Activated naive CD8-positive, alpha-beta T cell treated with anti-CD3 and anti-CD28 coated beads, Interleukin-2, amount 10 ng/mL, durations not matched to agents 7 days and 5 days (primary cell): ENCODE measurements around the gene ANGPTL2. TPM values are rescaled to one million over a fixed set of nuclear protein-coding genes. Genes with fewer than 3 reads are reported as not detected.
A peak's percentile ranks its signal among the peaks of the same experiment; 100 is the strongest.

Experiments
- ATAC-seq: fragments of 150-1000 bp; cut with Tn5 transposase; one replicate; pipeline ENCODE4 v1.10.0; 2021; ENCODE audit warnings: low read depth, moderate library complexity
- POLR2A ChIA-PET: fragments of 350-600 bp; sonication (Branson Sonifier 250); formaldehyde crosslinking; loops from one replicate; lab custom pipeline; 2021; ENCODE audit warnings: antibody characterized with exemption; lab: Charles Lee
- DNase-seq: peaks from one replicate; pipeline ENCODE4 v3.0.0; 2021
- H3K27ac Mint-ChIP-seq: one replicate; pipeline ENCODE4 v1.8.0; 2022; ENCODE audit warnings: mild to moderate bottlenecking, mixed read lengths
- H3K27me3 Mint-ChIP-seq: one replicate; pipeline ENCODE4 v1.8.0; 2022; ENCODE audit warnings: mild to moderate bottlenecking, moderate library complexity, mixed read lengths
- H3K36me3 Mint-ChIP-seq: one replicate; pipeline ENCODE4 v1.8.0; 2021; ENCODE audit warnings: mild to moderate bottlenecking, mixed read lengths
- H3K4me1 Mint-ChIP-seq: one replicate; pipeline ENCODE4 v1.8.0; 2021; ENCODE audit warnings: mixed read lengths
- H3K4me3 Mint-ChIP-seq: one replicate; pipeline ENCODE4 v1.8.0; 2022; ENCODE audit warnings: mild to moderate bottlenecking, moderate library complexity, mixed read lengths
- H3K9me3 Mint-ChIP-seq: one replicate; pipeline ENCODE4 v1.8.0; 2021; ENCODE audit warnings: mixed read lengths
- total RNA-seq, 2 experiments: library from RNA; stranded (reverse); gene quantifications; one replicate each; pipeline ENCODE4 v1.2.3, GENCODE V29; 2021

The ANGPTL2 gene
- total RNA-seq, 2 experiments from 2014 or later: not detected

DNA sequence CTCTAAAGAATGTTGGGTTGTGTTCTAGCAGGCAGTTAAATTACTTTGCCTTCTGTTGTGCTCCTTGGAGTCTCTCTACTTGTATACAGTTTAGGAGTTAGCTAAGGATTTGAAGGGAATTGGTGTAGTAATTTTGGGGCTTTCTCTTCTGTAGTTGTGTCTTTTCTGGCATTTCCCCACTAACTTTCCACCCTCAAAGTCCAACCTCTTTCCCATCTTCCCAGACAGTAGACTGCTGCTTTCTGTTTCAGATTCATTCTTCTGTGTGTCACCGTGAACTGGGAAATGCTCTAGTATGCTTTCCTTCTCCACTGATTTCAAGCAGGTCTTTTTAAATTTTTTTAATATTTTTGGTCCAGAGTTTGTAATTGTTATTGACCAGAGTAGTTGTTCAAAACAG is 4.5 kb upstream of the ANGPTL2 start:
- POLR2A ChIA-PET: no interaction called here
- peaks cover 44% of the 10 kb centered on the region for H3K27me3 Mint-ChIP-seq

DNA sequence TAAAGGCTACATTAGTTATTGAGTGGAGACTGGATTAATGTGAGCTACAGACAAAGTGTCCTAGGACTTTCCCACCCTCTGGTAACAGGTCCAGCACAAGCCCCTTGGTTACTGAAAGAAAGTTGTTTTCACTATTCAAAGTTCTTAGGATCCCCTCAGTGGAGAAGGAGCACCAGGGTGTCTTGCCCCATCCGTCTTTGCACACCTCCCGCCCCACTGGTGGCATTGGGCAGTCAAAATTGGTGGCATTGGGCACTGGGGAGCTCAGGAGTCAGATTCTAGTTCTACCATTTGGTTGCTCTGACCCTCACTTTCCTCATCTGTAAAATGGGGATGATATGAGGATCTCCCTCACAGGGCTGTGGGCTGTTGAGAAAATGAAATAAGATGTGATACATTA is 2.4 kb upstream of the ANGPTL2 start:
- peaks cover 55% of the 10 kb centered on the region for H3K27me3 Mint-ChIP-seq
- ATAC-seq (no peak), DNase-seq (no peak)
- no peaks in the 10 kb centered on the region for H3K36me3 Mint-ChIP-seq
- no peak overlapping the region for H3K4me3 Mint-ChIP-seq
- no peak overlapping the region for H3K27ac Mint-ChIP-seq
- no peaks in the 10 kb centered on the region for H3K9me3 Mint-ChIP-seq
- peaks cover 2% of the 10 kb centered on the region for H3K4me1 Mint-ChIP-seq
- POLR2A ChIA-PET: no interaction called here

More for the DNA sequence above, 4.5 kb upstream of the ANGPTL2 start:
- no peak for ATAC-seq
- Mint-ChIP-seq H3K9me3 (no peaks in the 10 kb centered on the region), H3K36me3 (no peaks in the 10 kb centered on the region), H3K4me3 (no peak overlapping the region), H3K4me1 (peaks cover 3% of the 10 kb centered on the region), H3K27ac (no peak overlapping the region)
- no peak for DNase-seq

GRCh38 chr9:127124111-127124531 is 1.7 kb upstream of the ANGPTL2 start:
- POLR2A ChIA-PET: no interaction called here
- no peaks in the 10 kb centered on the region for H3K9me3 Mint-ChIP-seq
- DNase-seq: no peak
- peaks cover 5% of the 10 kb centered on the region for H3K4me1 Mint-ChIP-seq
- no peaks in the 10 kb centered on the region for H3K36me3 Mint-ChIP-seq
- H3K27me3 Mint-ChIP-seq: peaks cover 58% of the 10 kb centered on the region
- ATAC-seq: no peak
- H3K27ac Mint-ChIP-seq: no peak overlapping the region
- no peak overlapping the region for H3K4me3 Mint-ChIP-seq

DNA sequence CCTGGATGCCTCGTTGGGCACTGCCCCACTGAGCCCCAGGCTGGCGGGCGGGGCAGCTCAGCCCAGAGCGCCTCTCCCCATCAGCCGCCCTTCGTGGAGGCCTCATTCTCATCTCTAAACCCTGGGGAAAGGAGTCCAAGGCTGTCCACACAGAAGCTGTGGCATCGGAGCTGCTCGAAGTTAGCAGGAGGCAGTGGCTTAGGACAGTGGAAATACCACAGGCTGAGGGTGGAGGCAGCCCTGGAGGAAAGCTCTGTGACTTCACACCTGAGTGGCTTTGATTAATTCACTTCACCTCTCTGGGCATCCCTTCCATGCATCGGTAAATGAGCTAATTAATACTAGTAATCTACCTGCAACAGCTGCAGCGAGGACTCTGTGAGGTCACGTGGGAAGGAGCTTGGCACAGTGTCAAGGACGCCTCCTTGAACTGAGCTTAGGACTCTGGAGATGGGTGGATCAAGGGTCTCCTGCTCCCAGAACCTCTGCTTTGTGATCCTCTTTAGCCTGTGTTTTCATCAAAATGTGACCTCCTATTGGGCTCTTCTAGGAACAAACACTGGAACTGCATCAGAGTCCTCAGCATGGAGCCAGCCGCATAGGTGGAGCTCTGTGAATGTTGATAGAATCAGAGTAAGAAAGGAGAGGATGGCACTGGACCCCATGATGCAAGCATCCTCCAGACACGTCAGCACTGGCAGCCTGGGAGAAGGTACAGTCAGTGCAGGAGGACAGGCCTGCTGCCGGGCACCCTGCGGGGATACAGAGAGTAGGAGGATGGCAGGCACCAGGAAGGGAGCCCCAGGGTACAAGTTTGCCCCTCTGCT is 842 bp upstream of the ANGPTL2 start:
- Mint-ChIP-seq H3K9me3 (no peaks in the 10 kb centered on the region), H3K27me3 (peaks cover 63% of the 10 kb centered on the region), H3K27ac (no peak overlapping the region), H3K4me1 (peaks cover 12% of the 10 kb centered on the region), H3K36me3 (no peaks in the 10 kb centered on the region), H3K4me3 (peak overlapping the region; percentile 19)
- POLR2A ChIA-PET: interaction anchor here (0.6 kb wide), 1 partner anchor 137 kb away, joined by 3 read pairs; no protein-coding TSS in a partner anchor
- no peak for ATAC-seq
- DNase-seq: no peak

DNA sequence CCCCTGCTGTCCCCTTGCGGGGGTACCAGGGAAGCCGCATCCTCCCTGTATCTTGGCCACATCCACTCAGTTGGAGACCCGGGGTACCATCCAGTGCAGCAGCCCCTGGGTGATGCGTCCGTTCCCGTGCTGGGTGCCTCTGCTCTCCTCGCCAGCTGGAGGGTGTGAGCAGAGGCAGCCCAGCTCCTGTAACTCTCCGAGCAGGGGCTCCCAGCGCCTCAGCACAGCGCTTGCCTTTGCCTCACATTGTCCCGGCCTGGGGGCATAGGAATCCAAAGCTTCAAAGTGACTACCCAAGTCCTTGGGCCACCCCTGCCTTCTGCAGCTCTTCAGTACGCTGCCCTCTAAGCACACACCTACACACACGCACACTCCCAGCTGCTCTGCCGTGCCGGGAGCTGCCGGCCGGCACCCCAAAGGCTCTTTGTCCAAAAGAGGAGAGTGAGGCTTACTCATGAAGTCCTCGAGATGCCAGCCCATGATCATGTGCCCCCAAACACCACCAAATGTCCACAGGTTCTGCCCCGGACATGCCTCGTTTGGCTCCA is 733 bp downstream of the ANGPTL2 start:
- H3K27me3 Mint-ChIP-seq: peaks cover 55% of the 10 kb centered on the region
- H3K27ac Mint-ChIP-seq: peak overlapping the region; percentile 31
- no peaks in the 10 kb centered on the region for H3K9me3 Mint-ChIP-seq
- ATAC-seq (no peak), DNase-seq (no peak)
- H3K4me1 Mint-ChIP-seq: peaks cover 18% of the 10 kb centered on the region
- H3K4me3 Mint-ChIP-seq: no peak overlapping the region
- POLR2A ChIA-PET: no interaction called here
- peaks cover 1% of the 10 kb centered on the region for H3K36me3 Mint-ChIP-seq

DNA sequence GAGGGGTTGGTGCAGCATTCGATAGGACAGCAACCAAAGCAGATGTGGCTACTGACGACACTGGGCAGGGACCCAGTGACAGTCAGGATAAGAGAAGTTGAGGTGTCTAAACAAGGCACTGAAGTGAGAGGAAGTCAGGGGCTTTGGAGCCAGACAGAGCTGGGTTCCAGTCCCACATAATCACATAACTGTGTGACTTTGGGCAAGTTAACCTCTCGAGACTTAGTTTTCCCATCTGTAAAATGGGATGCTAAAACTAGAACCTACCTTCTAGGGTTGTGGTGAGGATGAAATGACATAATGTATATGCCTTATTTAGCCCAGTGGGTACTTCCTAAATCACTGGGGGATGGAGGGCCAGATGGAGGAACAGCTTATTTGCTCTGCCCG is 3.1 kb downstream of the ANGPTL2 start:
- H3K27ac Mint-ChIP-seq: no peak overlapping the region
- H3K9me3 Mint-ChIP-seq: no peaks in the 10 kb centered on the region
- peaks cover 29% of the 10 kb centered on the region for H3K4me1 Mint-ChIP-seq
- POLR2A ChIA-PET: interaction anchor here (1.1 kb wide), 1 partner anchor 278 kb away, joined by 3 read pairs; the partner anchor contains the start of gene SLC2A8
- H3K4me3 Mint-ChIP-seq: no peak overlapping the region
- ATAC-seq (no peak), DNase-seq (no peak)
- peaks cover 1% of the 10 kb centered on the region for H3K36me3 Mint-ChIP-seq
- peaks cover 39% of the 10 kb centered on the region for H3K27me3 Mint-ChIP-seq

- H3K9me3 Mint-ChIP-seq: no peaks in the 10 kb centered on the region
Measured at GRCh38 chr9:127118597-127119319, 3.7 kb downstream of the ANGPTL2 start.

DNA sequence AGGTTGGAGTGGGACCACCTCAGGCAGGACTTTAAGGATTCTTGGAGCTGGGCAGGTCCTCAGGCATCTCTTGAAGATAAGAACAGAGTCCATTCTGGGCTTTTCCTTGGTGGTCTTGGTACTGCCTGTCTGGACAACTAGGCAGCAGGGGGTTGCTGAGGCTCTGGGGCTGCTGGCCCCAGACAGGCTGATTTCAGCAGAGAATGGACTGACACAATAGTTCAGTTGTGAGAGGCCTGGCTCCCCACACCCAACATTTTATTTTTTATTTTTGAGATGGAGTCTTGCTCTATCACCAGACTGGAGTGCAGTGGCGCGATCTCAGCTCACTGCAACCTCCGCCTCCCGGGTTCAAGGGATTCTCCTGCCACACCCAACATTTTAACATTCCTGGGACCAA is 4.6 kb downstream of the ANGPTL2 start:
- POLR2A ChIA-PET: interaction anchor here (0.6 kb wide), 1 partner anchor 57 kb away, joined by 4 read pairs; no protein-coding TSS in a partner anchor
- H3K36me3 Mint-ChIP-seq: peaks cover 1% of the 10 kb centered on the region
- H3K27me3 Mint-ChIP-seq: peaks cover 26% of the 10 kb centered on the region
- no peak overlapping the region for H3K4me3 Mint-ChIP-seq
- peaks cover 29% of the 10 kb centered on the region for H3K4me1 Mint-ChIP-seq
- ATAC-seq (no peak), DNase-seq (no peak)
- H3K9me3 Mint-ChIP-seq: no peaks in the 10 kb centered on the region
- H3K27ac Mint-ChIP-seq: no peak overlapping the region

More at GRCh38 chr9:127118597-127119319, 3.7 kb downstream of the ANGPTL2 start:
- Mint-ChIP-seq H3K36me3 (peaks cover 1% of the 10 kb centered on the region), H3K27ac (no peak overlapping the region), H3K27me3 (peaks cover 35% of the 10 kb centered on the region), H3K4me3 (no peak overlapping the region), H3K4me1 (peaks cover 29% of the 10 kb centered on the region)
- DNase-seq (no peak), ATAC-seq (peak; percentile 27)
- POLR2A ChIA-PET: interaction anchor here (1.1 kb wide), 1 partner anchor 278 kb away, joined by 3 read pairs; the partner anchor contains the start of gene SLC2A8

GRCh38 chr9:127116957-127117356 is 5.5 kb downstream of the ANGPTL2 start:
- peaks cover 19% of the 10 kb centered on the region for H3K27me3 Mint-ChIP-seq
- ATAC-seq (peak; percentile 57), DNase-seq (no peak)
- POLR2A ChIA-PET: no interaction called here
- peak overlapping the region; percentile 88 for H3K27ac Mint-ChIP-seq
- H3K36me3 Mint-ChIP-seq: peaks cover 1% of the 10 kb centered on the region
- H3K4me1 Mint-ChIP-seq: peaks cover 29% of the 10 kb centered on the region
- peak overlapping the region; percentile 25 for H3K4me3 Mint-ChIP-seq
- H3K9me3 Mint-ChIP-seq: no peaks in the 10 kb centered on the region

GRCh38 chr9:127116088-127116726 is 6.2 kb downstream of the ANGPTL2 start:
- Mint-ChIP-seq H3K27ac (peak overlapping the region; percentile 88), H3K4me1 (peaks cover 29% of the 10 kb centered on the region), H3K27me3 (peaks cover 11% of the 10 kb centered on the region), H3K9me3 (no peaks in the 10 kb centered on the region), H3K4me3 (peak overlapping the region; percentile 69), H3K36me3 (peaks cover 1% of the 10 kb centered on the region)
- DNase-seq: peak; percentile 52
- POLR2A ChIA-PET: no interaction called here
- ATAC-seq: peak; percentile 48

DNA sequence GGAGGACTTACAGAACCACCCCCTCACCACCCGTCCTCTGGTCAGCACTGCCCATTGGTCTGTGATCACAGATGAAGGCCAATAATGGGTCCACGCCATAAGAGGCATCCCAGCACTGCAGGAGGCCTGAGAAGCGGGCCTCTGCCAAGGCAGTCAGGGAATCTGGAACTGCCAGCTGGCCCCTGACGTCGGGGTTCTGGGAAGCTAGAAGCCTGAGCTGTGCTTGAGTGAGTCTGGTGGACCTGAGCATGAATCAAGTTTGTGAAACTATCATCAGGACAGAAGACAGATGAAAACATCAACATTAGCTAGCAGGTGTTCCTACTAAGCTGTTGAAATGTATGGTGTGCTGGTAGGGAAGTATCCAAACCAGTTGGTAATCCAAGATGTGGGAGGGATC is 7.8 kb downstream of the ANGPTL2 start:
- Mint-ChIP-seq H3K27me3 (peaks cover 10% of the 10 kb centered on the region), H3K4me1 (peaks cover 28% of the 10 kb centered on the region), H3K9me3 (no peaks in the 10 kb centered on the region), H3K4me3 (no peak overlapping the region), H3K27ac (no peak overlapping the region), H3K36me3 (peaks cover 1% of the 10 kb centered on the region)
- POLR2A ChIA-PET: no interaction called here
- DNase-seq (no peak), ATAC-seq (no peak)

DNA sequence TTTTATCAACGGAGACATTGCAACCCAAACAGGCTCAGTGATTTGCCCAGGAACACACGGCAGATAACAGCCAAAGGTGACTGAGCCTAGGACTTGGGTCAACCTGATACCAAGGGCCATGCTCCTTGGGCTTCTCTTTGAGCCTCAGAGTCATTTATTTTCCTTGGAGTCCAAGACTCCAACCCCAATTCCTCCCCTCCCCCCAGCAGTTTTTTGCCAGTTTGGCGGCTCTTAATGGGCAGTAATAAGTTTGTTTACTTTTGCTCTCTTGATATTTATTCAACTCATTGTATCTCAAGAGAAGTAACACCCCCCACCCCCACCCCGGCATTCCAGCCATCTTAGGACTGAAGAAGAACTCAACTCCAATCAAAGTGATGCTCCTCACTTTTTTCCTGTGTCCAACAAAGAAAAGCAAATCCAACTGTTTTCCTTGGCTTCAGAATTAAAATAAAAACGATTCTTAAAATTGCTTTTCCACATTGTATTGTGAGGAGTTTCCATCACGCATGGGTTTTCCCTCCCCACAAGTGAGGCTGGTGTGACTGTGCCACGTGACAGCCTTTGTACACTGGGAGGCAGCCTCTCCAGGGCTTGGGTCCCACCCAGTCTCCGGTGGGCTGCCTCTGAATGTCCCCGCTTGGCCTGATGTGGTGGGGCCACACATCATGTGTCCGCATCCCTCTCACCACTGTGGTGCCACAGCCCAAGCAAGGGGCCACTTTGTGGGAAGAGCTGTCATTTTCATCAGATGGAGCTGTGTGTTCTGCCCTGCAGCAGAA is 9.1 kb downstream of the ANGPTL2 start:
- DNase-seq: no peak
- Mint-ChIP-seq H3K36me3 (peaks cover 1% of the 10 kb centered on the region), H3K4me3 (no peak overlapping the region), H3K27me3 (peaks cover 4% of the 10 kb centered on the region), H3K4me1 (peaks cover 19% of the 10 kb centered on the region), H3K27ac (no peak overlapping the region), H3K9me3 (no peaks in the 10 kb centered on the region)
- POLR2A ChIA-PET: no interaction called here
- no peak for ATAC-seq
